Measurements from ENCODE around the gene SPINT1.

Gene SPINT1

DNA sequence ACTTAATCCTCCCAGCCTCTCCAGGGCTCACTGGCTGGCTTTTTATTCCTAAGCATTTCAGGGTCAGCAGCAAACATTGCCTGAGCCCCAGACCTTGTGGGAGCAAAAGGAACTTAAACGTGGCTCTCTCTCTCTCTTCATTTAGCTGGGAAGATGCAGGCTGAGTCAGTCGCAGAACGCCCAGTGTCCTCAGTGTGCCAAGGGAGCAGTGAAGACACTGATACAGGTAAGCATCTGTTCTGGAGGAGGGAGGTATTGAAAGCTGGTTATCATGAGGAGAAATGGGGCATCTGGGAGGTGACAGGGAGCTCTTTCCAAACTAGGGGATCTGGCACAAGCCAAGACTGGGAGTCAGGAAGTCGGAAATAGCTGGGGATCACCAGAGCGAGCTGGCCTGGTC lies 25.8 kb downstream of the SPINT1 start:
- TF ChIP-seq, protein P1, sequence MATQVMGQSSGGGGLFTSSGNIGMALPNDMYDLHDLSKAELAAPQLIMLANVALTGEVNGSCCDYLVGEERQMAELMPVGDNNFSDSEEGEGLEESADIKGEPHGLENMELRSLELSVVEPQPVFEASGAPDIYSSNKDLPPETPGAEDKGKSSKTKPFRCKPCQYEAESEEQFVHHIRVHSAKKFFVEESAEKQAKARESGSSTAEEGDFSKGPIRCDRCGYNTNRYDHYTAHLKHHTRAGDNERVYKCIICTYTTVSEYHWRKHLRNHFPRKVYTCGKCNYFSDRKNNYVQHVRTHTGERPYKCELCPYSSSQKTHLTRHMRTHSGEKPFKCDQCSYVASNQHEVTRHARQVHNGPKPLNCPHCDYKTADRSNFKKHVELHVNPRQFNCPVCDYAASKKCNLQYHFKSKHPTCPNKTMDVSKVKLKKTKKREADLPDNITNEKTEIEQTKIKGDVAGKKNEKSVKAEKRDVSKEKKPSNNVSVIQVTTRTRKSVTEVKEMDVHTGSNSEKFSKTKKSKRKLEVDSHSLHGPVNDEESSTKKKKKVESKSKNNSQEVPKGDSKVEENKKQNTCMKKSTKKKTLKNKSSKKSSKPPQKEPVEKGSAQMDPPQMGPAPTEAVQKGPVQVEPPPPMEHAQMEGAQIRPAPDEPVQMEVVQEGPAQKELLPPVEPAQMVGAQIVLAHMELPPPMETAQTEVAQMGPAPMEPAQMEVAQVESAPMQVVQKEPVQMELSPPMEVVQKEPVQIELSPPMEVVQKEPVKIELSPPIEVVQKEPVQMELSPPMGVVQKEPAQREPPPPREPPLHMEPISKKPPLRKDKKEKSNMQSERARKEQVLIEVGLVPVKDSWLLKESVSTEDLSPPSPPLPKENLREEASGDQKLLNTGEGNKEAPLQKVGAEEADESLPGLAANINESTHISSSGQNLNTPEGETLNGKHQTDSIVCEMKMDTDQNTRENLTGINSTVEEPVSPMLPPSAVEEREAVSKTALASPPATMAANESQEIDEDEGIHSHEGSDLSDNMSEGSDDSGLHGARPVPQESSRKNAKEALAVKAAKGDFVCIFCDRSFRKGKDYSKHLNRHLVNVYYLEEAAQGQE (IDR thresholded peaks at IDR 0.05; ENCODE audit: low read depth), result no peak
- TF ChIP-seq TAF1 (IDR thresholded peaks at IDR 0.05; ENCODE audit: low read depth) (no peak), YY1 (IDR thresholded peaks at IDR 0.05; ENCODE audit: low read depth) (no peak), ZBTB7A (IDR thresholded peaks at IDR 0.05; ENCODE audit: low read depth) (no peak), CEBPB (IDR thresholded peaks at IDR 0.05) (no peak), FOXM1 (IDR thresholded peaks at IDR 0.05; ENCODE audit: borderline replicate concordance, low read depth) (no peak), CREB1 (IDR thresholded peaks at IDR 0.05; ENCODE audit: low read depth) (no peak), EP300 (IDR thresholded peaks at IDR 0.05; ENCODE audit: borderline replicate concordance) (no peak), TEAD4 (IDR thresholded peaks at IDR 0.05) (no peak), RAD21 (IDR thresholded peaks at IDR 0.05; ENCODE audit: low read depth) (no peak), NFIC (IDR thresholded peaks at IDR 0.05) (no peak), TCF12 (IDR thresholded peaks at IDR 0.05; ENCODE audit: low read depth) (no peak), EGR1 (IDR thresholded peaks at IDR 0.05) (no peak), USF1 (IDR thresholded peaks at IDR 0.05) (no peak)
- TF ChIP-seq, protein P2, sequence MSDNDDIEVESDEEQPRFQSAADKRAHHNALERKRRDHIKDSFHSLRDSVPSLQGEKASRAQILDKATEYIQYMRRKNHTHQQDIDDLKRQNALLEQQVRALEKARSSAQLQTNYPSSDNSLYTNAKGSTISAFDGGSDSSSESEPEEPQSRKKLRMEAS (IDR thresholded peaks at IDR 0.05), result no peak

GRCh38 chr15:40870716-40871115 lies 26.9 kb downstream of the SPINT1 start:
- TF ChIP-seq NFIC (IDR thresholded peaks at IDR 0.05) (no peak), FOXM1 (IDR thresholded peaks at IDR 0.05; ENCODE audit: borderline replicate concordance, low read depth) (no peak), RAD21 (IDR thresholded peaks at IDR 0.05; ENCODE audit: low read depth) (no peak), USF1 (IDR thresholded peaks at IDR 0.05) (no peak), TCF12 (IDR thresholded peaks at IDR 0.05; ENCODE audit: low read depth) (no peak), TEAD4 (IDR thresholded peaks at IDR 0.05) (no peak), CEBPB (IDR thresholded peaks at IDR 0.05) (no peak), CREB1 (IDR thresholded peaks at IDR 0.05; ENCODE audit: low read depth) (no peak), ZBTB7A (IDR thresholded peaks at IDR 0.05; ENCODE audit: low read depth) (no peak), YY1 (IDR thresholded peaks at IDR 0.05; ENCODE audit: low read depth) (no peak), EP300 (IDR thresholded peaks at IDR 0.05; ENCODE audit: borderline replicate concordance) (no peak), EGR1 (IDR thresholded peaks at IDR 0.05) (no peak), TAF1 (IDR thresholded peaks at IDR 0.05; ENCODE audit: low read depth) (no peak)
- TF ChIP-seq, protein P1 (IDR thresholded peaks at IDR 0.05; ENCODE audit: low read depth), result no peak
- TF ChIP-seq, protein P2 (IDR thresholded peaks at IDR 0.05), result no peak

DNA sequence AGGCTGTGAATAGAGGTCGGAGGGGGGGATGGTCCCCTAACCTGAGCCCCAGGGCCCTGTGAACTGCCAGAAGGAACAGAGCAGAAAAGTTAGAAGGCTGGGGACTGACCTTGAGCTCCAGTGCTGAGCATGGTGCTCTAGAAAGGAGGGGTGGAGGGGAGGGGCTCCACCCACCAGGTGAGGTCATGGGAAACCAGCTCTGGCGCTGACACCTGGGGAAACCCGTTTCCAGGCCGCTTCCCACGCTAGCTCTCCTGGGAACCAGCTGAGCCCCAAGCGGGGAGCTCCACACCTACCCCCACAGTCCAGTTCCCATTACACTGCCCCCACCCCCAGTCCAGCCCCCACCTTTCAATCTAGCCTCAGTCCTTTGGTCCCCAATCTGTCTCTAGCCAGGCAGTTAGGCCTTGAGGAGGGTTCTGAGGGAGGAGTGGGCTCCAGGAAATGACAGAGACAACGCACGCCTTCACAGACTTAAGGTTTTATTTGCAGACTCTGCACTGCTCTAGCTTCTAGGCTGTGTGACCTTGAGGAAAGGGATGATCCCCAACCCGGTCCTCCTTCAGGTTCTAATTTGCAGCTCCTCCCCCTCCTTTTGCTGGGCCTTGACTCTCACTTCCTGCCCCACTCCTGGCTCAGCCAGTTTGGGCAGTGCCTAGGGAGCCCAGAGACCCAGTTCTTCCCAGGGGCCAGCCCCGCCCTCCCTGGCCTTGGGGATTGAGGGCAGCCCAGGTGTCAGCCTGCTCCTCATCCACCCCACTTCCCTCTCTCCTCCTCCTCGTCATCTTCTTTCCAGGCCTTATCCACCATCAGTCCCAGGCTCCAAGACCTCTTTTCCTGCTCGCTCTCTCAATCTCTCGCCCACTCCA lies 28.1 kb downstream of the SPINT1 start:
- TF ChIP-seq CEBPB (IDR thresholded peaks at IDR 0.05) (no peak), FOXM1 (IDR thresholded peaks at IDR 0.05; ENCODE audit: borderline replicate concordance, low read depth) (no peak), RAD21 (IDR thresholded peaks at IDR 0.05; ENCODE audit: low read depth) (peak; percentile 9; the same call in 1 of the 2 replicates), CREB1 (IDR thresholded peaks at IDR 0.05; ENCODE audit: low read depth) (0 out of 2 replicates have a peak, but pooled peaks have one; percentile 21), EGR1 (IDR thresholded peaks at IDR 0.05) (peak; percentile 77), USF1 (IDR thresholded peaks at IDR 0.05) (0 out of 2 replicates have a peak, but pooled peaks have one; percentile 14), NFIC (IDR thresholded peaks at IDR 0.05) (peak; percentile 83), YY1 (IDR thresholded peaks at IDR 0.05; ENCODE audit: low read depth) (0 out of 2 replicates have a peak, but pooled peaks have one; percentile 24), TAF1 (IDR thresholded peaks at IDR 0.05; ENCODE audit: low read depth) (no peak), TCF12 (IDR thresholded peaks at IDR 0.05; ENCODE audit: low read depth) (peak; percentile 72), EP300 (IDR thresholded peaks at IDR 0.05; ENCODE audit: borderline replicate concordance) (0 out of 2 replicates have a peak, but pooled peaks have one; percentile 33), TEAD4 (IDR thresholded peaks at IDR 0.05) (peak; percentile 57), ZBTB7A (IDR thresholded peaks at IDR 0.05; ENCODE audit: low read depth) (no peak)
- TF ChIP-seq, protein P1 (IDR thresholded peaks at IDR 0.05; ENCODE audit: low read depth), result no peak
- TF ChIP-seq, protein P2 (IDR thresholded peaks at IDR 0.05), result peak; percentile 53; the same call in 1 of the 2 replicates

Measured in Ishikawa (cell line).